Common myeloid progenitor, CD34-positive (primary cell): ENCODE measurements around the gene KRT33A.

ENCODE experiments used
- CTCF ChIA-PET: fragments of 350-600 bp; sonication (Branson Sonifier 250); formaldehyde crosslinking; loops from one replicate; lab custom pipeline; 2021; ENCODE audit warnings: antibody characterized with exemption; lab: Charles Lee
- POLR2A ChIA-PET: fragments of 350-600 bp; sonication (Branson Sonifier 250); formaldehyde crosslinking; loops from one replicate; lab custom pipeline; 2021; ENCODE audit warnings: antibody characterized with exemption; lab: Charles Lee
- DNase-seq, 3 donors: peaks; one replicate each; pipeline versions ENCODE4 v3.0.0 to v3.0.0-alpha.2; 2013
- H3K27ac ChIP-seq, 2 experiments: 1 replicate in 1 of 2; 2 replicates in 1 of 2; pipeline ENCODE4 v1.7.0; 2013; ENCODE audit warnings: inconsistent platforms in 2 of 2, low read length in 2 of 2, mild to moderate bottlenecking in 2 of 2, low read depth in 1 of 2, moderate library complexity in 1 of 2; ENCODE audit not compliant: severe bottlenecking in 2 of 2, insufficient read depth in 1 of 2, poor library complexity in 1 of 2
- H3K27me3 ChIP-seq, 5 experiments: replicated peaks in 2 of 5; 1 replicate in 3 of 5; 2 replicates in 2 of 5; pipeline versions ENCODE4 v1.6.1 to v1.7.0; 2013; ENCODE audit warnings: low read length in 4 of 5, mild to moderate bottlenecking in 2 of 5, moderate library complexity in 2 of 5, inconsistent platforms in 1 of 5; ENCODE audit not compliant: insufficient read depth in 5 of 5, control insufficient read depth in 4 of 5
- H3K36me3 ChIP-seq, 4 experiments: 1 replicate in 2 of 4; 2 replicates in 2 of 4; pipeline versions ENCODE4 v1.6.1 to v1.7.0; 2013; ENCODE audit warnings: low read length in 3 of 4, control low read depth in 1 of 4, mild to moderate bottlenecking in 1 of 4; ENCODE audit not compliant: control insufficient read depth in 4 of 4, insufficient read depth in 4 of 4
- H3K4me1 ChIP-seq, 4 experiments: 1 replicate in 3 of 4; 2 replicates in 1 of 4; pipeline versions ENCODE4 v1.6.1 to v1.7.1; 2013; ENCODE audit warnings: low read length in 3 of 4, mild to moderate bottlenecking in 3 of 4, control low read depth in 1 of 4, inconsistent platforms in 1 of 4, moderate library complexity in 1 of 4; ENCODE audit not compliant: control insufficient read depth in 4 of 4, insufficient read depth in 4 of 4; ENCODE audit errors: control extremely low read depth in 1 of 4
- H3K4me3 ChIP-seq, 7 experiments: 1 replicate in 4 of 7; 2 replicates in 3 of 7; pipeline versions ENCODE4 v1.5.1 to v1.7.0; 2013; ENCODE audit warnings: mild to moderate bottlenecking in 7 of 7, low read length in 6 of 7, moderate library complexity in 6 of 7, inconsistent platforms in 2 of 7, low read depth in 2 of 7, control low read depth in 1 of 7; ENCODE audit not compliant: insufficient read depth in 4 of 7, control insufficient read depth in 1 of 7; ENCODE audit errors: extremely low read depth in 1 of 7
- H3K9me3 ChIP-seq, 5 experiments: 1 replicate in 4 of 5; 2 replicates in 1 of 5; pipeline versions ENCODE4 v1.6.1 to v1.7.1; 2013; ENCODE audit warnings: low read length in 4 of 5, mild to moderate bottlenecking in 2 of 5, inconsistent platforms in 1 of 5, low read depth in 1 of 5, moderate library complexity in 1 of 5; ENCODE audit not compliant: control insufficient read depth in 4 of 5, insufficient read depth in 2 of 5; ENCODE audit errors: control extremely low read depth in 1 of 5
- WGBS: methylation state at CpG from one replicate; pipeline ENCODE4 v1.1.5; 2013; ENCODE audit not compliant: insufficient coverage; 5-methylcytosine and 5-hydroxymethylcytosine counted together

The KRT33A gene

GRCh38 chr17:41393294-41393693 is 42.7 kb upstream of the KRT33A start:
- Histone ChIP-seq H3K27me3 (peaks cover 0 to 12% (median 2%) of the 10 kb centered on the region in 5 experiments), H3K9me3 (no peaks in the 10 kb centered on the region), H3K4me3 (no peak overlapping the region), H3K27ac (no peak overlapping the region), H3K4me1 (no peaks in the 10 kb centered on the region), H3K36me3 (no peaks in the 10 kb centered on the region)
- DNase-seq, result no peak
- CTCF ChIA-PET, result no interaction called here
- WGBS, result 93% methylated on average over 3 of the region's 5 CpGs
- POLR2A ChIA-PET, result no interaction called here

- Histone ChIP-seq H3K4me1 (no peaks in the 10 kb centered on the region), H3K9me3 (peaks cover 0 to 6% (median 3%) of the 10 kb centered on the region in 5 experiments), H3K27ac (no peak overlapping the region), H3K4me3 (no peak overlapping the region), H3K36me3 (no peaks in the 10 kb centered on the region), H3K27me3 (peaks cover 0 to 12% (median 0%) of the 10 kb centered on the region in 5 experiments)
- no peak for DNase-seq
- ChIA-PET CTCF (no interaction called here), POLR2A (no interaction called here)
- WGBS, result no CpG with 5 or more reads among the region's 1 CpG
Observed at GRCh38 chr17:41392278-41392677, 41.6 kb upstream of the KRT33A start.

GRCh38 chr17:41391535-41391934 is 40.9 kb upstream of the KRT33A start:
- no peak for DNase-seq
- CTCF ChIA-PET, result no interaction called here
- WGBS, result no CpG with 5 or more reads among the region's 2 CpGs
- POLR2A ChIA-PET, result no interaction called here
- Histone ChIP-seq H3K27ac (no peak overlapping the region), H3K36me3 (no peaks in the 10 kb centered on the region), H3K4me3 (no peak overlapping the region), H3K9me3 (peaks cover 0 to 10% (median 3%) of the 10 kb centered on the region in 5 experiments), H3K4me1 (no peaks in the 10 kb centered on the region), H3K27me3 (peaks cover 0 to 12% (median 0%) of the 10 kb centered on the region in 5 experiments)

GRCh38 chr17:41390411-41390938 is 39.8 kb upstream of the KRT33A start:
- H3K4me3 ChIP-seq, result no peak overlapping the region
- ChIA-PET CTCF (no interaction called here), POLR2A (no interaction called here)
- H3K9me3 ChIP-seq, result peaks cover 0 to 16% (median 3%) of the 10 kb centered on the region in 5 experiments
- no peak for DNase-seq
- H3K27me3 ChIP-seq, result peaks cover 0 to 9% (median 0%) of the 10 kb centered on the region in 5 experiments
- H3K4me1 ChIP-seq, result no peaks in the 10 kb centered on the region
- no peaks in the 10 kb centered on the region for H3K36me3 ChIP-seq
- WGBS, result 69% methylated on average over 5 of the region's 7 CpGs
- no peak overlapping the region for H3K27ac ChIP-seq

- POLR2A ChIA-PET, result interaction anchor here (0.6 kb wide), 1 partner anchor 47 kb away, joined by 3 read pairs; no protein-coding TSS in a partner anchor
- no peaks in the 10 kb centered on the region for H3K36me3 ChIP-seq
- no CpG with 5 or more reads among the region's 4 CpGs for WGBS
- peaks cover 0 to 9% (median 2%) of the 10 kb centered on the region in 5 experiments for H3K27me3 ChIP-seq
- no peak for DNase-seq
- H3K9me3 ChIP-seq, result peaks cover 0 to 16% (median 3%) of the 10 kb centered on the region in 5 experiments
- H3K27ac ChIP-seq, result no peak overlapping the region
- CTCF ChIA-PET, result no interaction called here
- no peak overlapping the region for H3K4me3 ChIP-seq
- H3K4me1 ChIP-seq, result no peaks in the 10 kb centered on the region
Observed at GRCh38 chr17:41387670-41388069, 37.0 kb upstream of the KRT33A start.

GRCh38 chr17:41386227-41386626 is 35.6 kb upstream of the KRT33A start:
- WGBS, result no CpG with 5 or more reads among the region's 1 CpG
- no peak overlapping the region for H3K27ac ChIP-seq
- CTCF ChIA-PET, result no interaction called here
- H3K4me3 ChIP-seq, result no peak overlapping the region
- peaks cover 0 to 4% (median 2%) of the 10 kb centered on the region in 5 experiments for H3K27me3 ChIP-seq
- DNase-seq, result no peak
- POLR2A ChIA-PET, result no interaction called here
- H3K36me3 ChIP-seq, result no peaks in the 10 kb centered on the region
- peaks cover 0 to 16% (median 3%) of the 10 kb centered on the region in 5 experiments for H3K9me3 ChIP-seq
- no peaks in the 10 kb centered on the region for H3K4me1 ChIP-seq

GRCh38 chr17:41383690-41384089 is 33.1 kb upstream of the KRT33A start:
- Histone ChIP-seq H3K4me3 (no peak overlapping the region), H3K27me3 (peaks cover 0 to 5% (median 0%) of the 10 kb centered on the region in 5 experiments), H3K27ac (no peak overlapping the region), H3K9me3 (peaks cover 0 to 16% (median 3%) of the 10 kb centered on the region in 5 experiments), H3K4me1 (no peaks in the 10 kb centered on the region), H3K36me3 (no peaks in the 10 kb centered on the region)
- CTCF ChIA-PET, result no interaction called here
- 100% methylated on average over 1 of the region's 1 CpG for WGBS
- POLR2A ChIA-PET, result no interaction called here
- DNase-seq, result no peak
